GDM1 (cell line): Measurements from ENCODE around the gene PTF1A.

Experiments
- DNase-seq: peaks from one replicate; lab custom pipeline; 2025; lab: John Stamatoyannopoulos, UW

The PTF1A gene

GRCh38 chr10:23187155-23187554 lies 5.0 kb upstream of the PTF1A start:
- DNase-seq, result no peak

GRCh38 chr10:23189024-23189423 lies 3.1 kb upstream of the PTF1A start:
- no peak for DNase-seq

GRCh38 chr10:23190872-23191763 lies 994 bp upstream of the PTF1A start:
- DNase-seq, result no peak

GRCh38 chr10:23192712-23193434 lies 761 bp downstream of the PTF1A start:
- DNase-seq, result no peak

GRCh38 chr10:23193435-23194074 lies 1.4 kb downstream of the PTF1A start:
- no peak for DNase-seq

- no peak for DNase-seq
These were observed 2.4 kb downstream of the PTF1A start for GRCh38 chr10:23194471-23194965.

GRCh38 chr10:23194966-23195845 lies 3.1 kb downstream of the PTF1A start:
- DNase-seq, result no peak

GRCh38 chr10:23195846-23196600 lies 3.9 kb downstream of the PTF1A start:
- DNase-seq, result no peak

- DNase-seq, result no peak
These were observed 4.8 kb downstream of the PTF1A start for GRCh38 chr10:23196915-23197314.

GRCh38 chr10:23197416-23197861 lies 5.3 kb downstream of the PTF1A start:
- no peak for DNase-seq

GRCh38 chr10:23198610-23198939 lies 6.5 kb downstream of the PTF1A start:
- no peak for DNase-seq

- no peak for DNase-seq
These were observed 7.0 kb downstream of the PTF1A start for GRCh38 chr10:23198940-23199767.

GRCh38 chr10:23199768-23200511 lies 7.8 kb downstream of the PTF1A start:
- DNase-seq, result no peak

- DNase-seq, result no peak
These were observed 8.5 kb downstream of the PTF1A start for GRCh38 chr10:23200586-23200985.

GRCh38 chr10:23200997-23201652 lies 9.0 kb downstream of the PTF1A start:
- no peak for DNase-seq

- DNase-seq, result no peak
These were observed 9.7 kb downstream of the PTF1A start for GRCh38 chr10:23201837-23202236.

- no peak for DNase-seq
These were observed 10.7 kb downstream of the PTF1A start for GRCh38 chr10:23202779-23203178.
